Measurements from ENCODE around the gene GALNT10. TPM values are rescaled to one million over a fixed set of nuclear protein-coding genes. Genes with fewer than 3 reads are reported as not detected.

The GALNT10 gene
- total and polyA plus RNA-seq, 10 of the 15 experiments (the other 5 are each of a cell fraction or from before 2014, with no cell fraction given), result 3.9 to 35.4 (median 15.5) TPM

DNA sequence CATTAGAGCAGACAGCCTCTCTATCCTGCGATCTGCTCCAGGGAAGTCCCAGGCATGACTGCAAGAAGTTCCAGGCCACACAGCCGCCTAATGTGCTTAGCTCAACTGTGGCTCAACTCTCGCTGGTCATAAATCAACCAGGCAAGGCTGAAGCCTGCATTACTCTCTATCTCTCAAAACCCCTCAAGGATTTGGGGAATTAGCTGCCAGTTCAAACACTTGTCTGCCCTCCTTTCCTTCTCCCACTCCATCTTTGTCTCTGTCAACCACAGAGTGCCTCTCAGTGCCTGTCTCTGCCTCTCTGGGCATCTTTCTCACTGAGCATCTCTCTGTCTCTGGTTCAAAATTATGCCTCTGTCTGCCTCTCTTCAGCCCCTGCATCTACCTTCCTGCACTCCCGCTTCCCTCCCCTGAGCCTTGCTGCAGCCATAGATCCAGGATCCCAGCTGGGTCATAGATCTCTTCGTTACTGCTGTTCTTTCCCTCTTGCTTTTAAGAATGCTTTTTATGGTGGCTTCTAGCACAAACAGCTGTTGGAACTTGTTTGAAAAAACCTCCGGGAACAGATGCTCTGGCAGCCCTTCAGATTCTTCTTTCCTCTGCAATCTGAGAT lies 27.9 kb upstream of the GALNT10 start:
- WGBS (ENCODE audit: insufficient coverage, insufficient replicate concordance, low lambda C conversion rate, missing lambda C conversion rate), result 40% methylated on average over 6 of the region's 6 CpGs
- SMC1A ChIA-PET (ENCODE audit: uncharacterized antibody, unreplicated experiment), result interaction anchor here (0.9 kb wide), 1 partner anchor 35 kb away, joined by 3 read pairs; no protein-coding TSS in a partner anchor
- in situ Hi-C loops (cut with MboI), result loop anchor here (10.0 kb wide), 1 partner anchor 178 kb away; no protein-coding TSS in a partner anchor

More for the DNA sequence above, 27.9 kb upstream of the GALNT10 start:
- BruUV-seq (replicated peaks), result no TSS peak
- POLR2A ChIA-PET, result no interaction called here
- Histone ChIP-seq H3K36me3 (ENCODE audit: control insufficient read depth in 2 of 2, insufficient read depth in 2 of 2, low read length in 1 of 2) (no peaks in the 10 kb centered on the region), H2AFZ (ENCODE audit: control insufficient read depth, low read depth, low read length) (no peak overlapping the region), H3K9ac (ENCODE audit: control insufficient read depth, insufficient read depth, low read length) (no peak overlapping the region), H3K4me3 (no peak overlapping the region), H4K20me1 (ENCODE audit: control insufficient read depth, insufficient read depth) (no peaks in the 10 kb centered on the region), H3K9me3 (replicated peaks; ENCODE audit: control insufficient read depth, insufficient read depth, low read length) (no peaks in the 10 kb centered on the region), H3K4me1 (ENCODE audit: control insufficient read depth, insufficient read depth, low read length) (no peaks in the 10 kb centered on the region), H3K4me2 (ENCODE audit: control insufficient read depth, insufficient read depth) (no peak overlapping the region), H3K27ac (ENCODE audit: control insufficient read depth, insufficient read depth) (no peak overlapping the region), H3K79me2 (ENCODE audit: control insufficient read depth, insufficient read depth, low read length) (no peaks in the 10 kb centered on the region), H3K27me3 (replicated peaks in 1 of 2; ENCODE audit: control insufficient read depth in 2 of 2, insufficient read depth in 2 of 2, low read length in 1 of 2) (peaks cover 3 to 4% of the 10 kb centered on the region in 2 experiments; a peak in 2 of 4 replicates)
- FAIRE-seq (no peak), ATAC-seq (no peak), DNase-seq (ENCODE audit: low read depth, low spot score) (no peak)
- CTCF ChIA-PET, result interaction anchor here (1.5 to 1.9 kb wide), 3 partner anchors 18 to 90 kb away, joined by 5 to 8 read pairs (median 6); no protein-coding TSS in a partner anchor
- RAD21 ChIA-PET (ENCODE audit: unreplicated experiment), result interaction anchor here (1.8 kb wide), 1 partner anchor 90 kb away, joined by 5 read pairs; no protein-coding TSS in a partner anchor
- TF ChIP-seq KLF5 (IDR thresholded peaks at IDR 0.05; ENCODE audit: partially characterized antibody), result no peak
- TF ChIP-seq TCF3 (IDR thresholded peaks at IDR 0.05; ENCODE audit: borderline replicate concordance, insufficient read depth, low read depth, low read length), result no peak
- TF ChIP-seq SIN3A (IDR thresholded peaks at IDR 0.05; ENCODE audit: low read depth, low read length), result no peak
- TF ChIP-seq, protein P1, sequence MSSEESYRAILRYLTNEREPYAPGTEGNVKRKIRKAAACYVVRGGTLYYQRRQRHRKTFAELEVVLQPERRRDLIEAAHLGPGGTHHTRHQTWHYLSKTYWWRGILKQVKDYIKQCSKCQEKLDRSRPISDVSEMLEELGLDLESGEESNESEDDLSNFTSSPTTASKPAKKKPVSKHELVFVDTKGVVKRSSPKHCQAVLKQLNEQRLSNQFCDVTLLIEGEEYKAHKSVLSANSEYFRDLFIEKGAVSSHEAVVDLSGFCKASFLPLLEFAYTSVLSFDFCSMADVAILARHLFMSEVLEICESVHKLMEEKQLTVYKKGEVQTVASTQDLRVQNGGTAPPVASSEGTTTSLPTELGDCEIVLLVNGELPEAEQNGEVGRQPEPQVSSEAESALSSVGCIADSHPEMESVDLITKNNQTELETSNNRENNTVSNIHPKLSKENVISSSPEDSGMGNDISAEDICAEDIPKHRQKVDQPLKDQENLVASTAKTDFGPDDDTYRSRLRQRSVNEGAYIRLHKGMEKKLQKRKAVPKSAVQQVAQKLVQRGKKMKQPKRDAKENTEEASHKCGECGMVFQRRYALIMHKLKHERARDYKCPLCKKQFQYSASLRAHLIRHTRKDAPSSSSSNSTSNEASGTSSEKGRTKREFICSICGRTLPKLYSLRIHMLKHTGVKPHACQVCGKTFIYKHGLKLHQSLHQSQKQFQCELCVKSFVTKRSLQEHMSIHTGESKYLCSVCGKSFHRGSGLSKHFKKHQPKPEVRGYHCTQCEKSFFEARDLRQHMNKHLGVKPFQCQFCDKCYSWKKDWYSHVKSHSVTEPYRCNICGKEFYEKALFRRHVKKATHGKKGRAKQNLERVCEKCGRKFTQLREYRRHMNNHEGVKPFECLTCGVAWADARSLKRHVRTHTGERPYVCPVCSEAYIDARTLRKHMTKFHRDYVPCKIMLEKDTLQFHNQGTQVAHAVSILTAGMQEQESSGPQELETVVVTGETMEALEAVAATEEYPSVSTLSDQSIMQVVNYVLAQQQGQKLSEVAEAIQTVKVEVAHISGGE (CRISPR knock-in tag; IDR thresholded peaks at IDR 0.05), result no peak
- no peak for TF ChIP-seq EED (IDR thresholded peaks at IDR 0.05; ENCODE audit: low read depth)
- no peak for TF ChIP-seq SREBF2 (IDR thresholded peaks at IDR 0.05; ENCODE audit: low read length)
- no peak for TF ChIP-seq TCF7 (IDR thresholded peaks at IDR 0.05; ENCODE audit: borderline replicate concordance)
- no peak for TF ChIP-seq ETV6 (conservative IDR thresholded peaks at IDR 0.05 in 1 of 2, IDR thresholded peaks at IDR 0.05 in 1 of 2; ENCODE audit: borderline replicate concordance in 1 of 2, low read depth in 1 of 2)
- no peak for TF ChIP-seq ZNF24 (IDR thresholded peaks at IDR 0.05)
- TF ChIP-seq, protein P2, sequence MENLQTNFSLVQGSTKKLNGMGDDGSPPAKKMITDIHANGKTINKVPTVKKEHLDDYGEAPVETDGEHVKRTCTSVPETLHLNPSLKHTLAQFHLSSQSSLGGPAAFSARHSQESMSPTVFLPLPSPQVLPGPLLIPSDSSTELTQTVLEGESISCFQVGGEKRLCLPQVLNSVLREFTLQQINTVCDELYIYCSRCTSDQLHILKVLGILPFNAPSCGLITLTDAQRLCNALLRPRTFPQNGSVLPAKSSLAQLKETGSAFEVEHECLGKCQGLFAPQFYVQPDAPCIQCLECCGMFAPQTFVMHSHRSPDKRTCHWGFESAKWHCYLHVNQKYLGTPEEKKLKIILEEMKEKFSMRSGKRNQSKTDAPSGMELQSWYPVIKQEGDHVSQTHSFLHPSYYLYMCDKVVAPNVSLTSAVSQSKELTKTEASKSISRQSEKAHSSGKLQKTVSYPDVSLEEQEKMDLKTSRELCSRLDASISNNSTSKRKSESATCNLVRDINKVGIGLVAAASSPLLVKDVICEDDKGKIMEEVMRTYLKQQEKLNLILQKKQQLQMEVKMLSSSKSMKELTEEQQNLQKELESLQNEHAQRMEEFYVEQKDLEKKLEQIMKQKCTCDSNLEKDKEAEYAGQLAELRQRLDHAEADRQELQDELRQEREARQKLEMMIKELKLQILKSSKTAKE (IDR thresholded peaks at IDR 0.05; ENCODE audit: low read depth, poor library complexity, severe bottlenecking), result no peak
- intact Hi-C loops (cut with micrococcal nuclease; ENCODE audit: unreplicated experiment), result no loop called here
